Activated CD4-positive, alpha-beta T cell treated with anti-CD3 and anti-CD28 coated beads, Interleukin-2, amount 50 U/mL, for 16 hours (primary cell): Measurements from ENCODE around the gene WNT7B.

ENCODE experiments used
- DNase-seq: peaks from one replicate; pipeline ENCODE4 v3.0.0-alpha.2; 2020

The WNT7B gene

DNA sequence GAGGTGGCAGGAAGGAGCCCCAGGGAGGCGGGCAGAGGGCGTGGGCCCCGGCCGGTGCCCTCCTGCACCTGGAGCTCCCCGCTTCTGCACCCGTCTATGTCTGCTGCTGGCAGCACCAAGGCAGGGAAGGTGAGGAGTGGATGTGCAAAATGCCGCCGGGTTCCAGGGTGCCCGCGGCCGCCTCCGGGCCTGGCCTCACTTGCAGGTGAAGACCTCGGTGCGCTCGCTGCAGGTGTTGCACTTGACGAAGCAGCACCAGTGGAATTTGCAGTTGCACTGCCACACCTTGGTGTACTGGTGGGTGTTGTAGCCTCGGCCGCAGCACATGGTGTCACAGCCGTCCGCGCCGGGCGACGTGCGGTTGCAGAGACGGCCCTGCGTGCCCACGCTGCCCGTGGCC, 54.3 kb downstream of the WNT7B start:
- DNase-seq: no peak

DNA sequence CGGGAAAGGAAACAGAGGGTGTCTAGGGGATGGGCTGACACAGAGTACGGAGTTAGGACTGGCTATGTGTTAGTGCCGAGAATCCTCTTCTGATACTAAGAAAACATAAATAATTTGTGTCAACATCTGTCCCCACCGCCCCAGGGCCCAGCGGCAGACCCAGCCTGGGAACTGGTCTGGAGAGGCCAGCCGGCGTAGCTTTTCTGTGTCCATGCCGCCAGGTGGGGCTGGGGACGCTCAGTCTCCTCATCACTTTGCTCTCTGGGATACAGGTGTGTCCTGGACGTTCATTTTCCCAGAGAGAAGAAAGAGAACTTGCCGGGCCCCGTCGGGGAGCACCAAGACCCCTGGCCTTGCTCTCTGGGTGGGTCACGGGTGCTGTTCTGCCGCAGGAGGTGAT, 54.7 kb downstream of the WNT7B start:
- no peak for DNase-seq

DNA sequence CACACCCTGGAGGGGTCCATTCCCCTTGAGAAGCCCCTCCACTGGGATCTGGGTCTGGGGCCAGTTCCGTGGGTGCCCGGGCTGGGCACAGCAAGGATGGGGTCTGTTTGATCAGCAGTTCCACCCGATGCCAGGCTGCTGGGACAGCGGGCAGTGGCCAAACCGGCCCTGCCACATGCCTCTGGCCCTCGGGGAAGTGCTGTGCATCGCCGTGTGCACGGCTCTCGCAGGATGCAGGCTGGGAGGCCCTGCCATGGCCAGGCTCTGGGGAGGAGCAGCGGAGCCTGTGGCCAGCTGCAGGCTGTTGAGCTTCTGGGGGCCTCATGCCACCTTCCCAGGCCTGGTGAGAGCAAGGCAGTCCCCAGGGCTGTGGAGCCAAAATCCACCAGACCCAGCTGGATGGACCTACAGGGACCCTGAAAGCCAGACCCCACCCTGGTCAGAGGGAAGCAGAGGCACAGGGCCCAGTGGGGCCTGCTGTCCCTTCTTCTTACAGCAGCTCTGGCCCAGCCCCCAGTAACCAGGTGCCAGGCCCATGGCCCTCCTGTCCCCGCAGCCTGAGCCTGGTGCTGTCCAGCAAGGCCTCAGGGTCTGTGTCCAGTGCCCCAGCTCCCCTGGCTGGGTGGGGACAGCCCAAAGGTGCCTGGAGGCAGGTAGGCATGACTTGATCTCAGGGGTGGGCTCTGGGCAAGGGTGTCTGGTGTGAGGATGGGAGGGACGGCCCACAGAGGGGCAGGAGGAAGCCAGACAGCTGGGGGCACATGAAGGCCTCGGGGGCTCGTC, 57.3 kb downstream of the WNT7B start:
- DNase-seq: no peak

DNA sequence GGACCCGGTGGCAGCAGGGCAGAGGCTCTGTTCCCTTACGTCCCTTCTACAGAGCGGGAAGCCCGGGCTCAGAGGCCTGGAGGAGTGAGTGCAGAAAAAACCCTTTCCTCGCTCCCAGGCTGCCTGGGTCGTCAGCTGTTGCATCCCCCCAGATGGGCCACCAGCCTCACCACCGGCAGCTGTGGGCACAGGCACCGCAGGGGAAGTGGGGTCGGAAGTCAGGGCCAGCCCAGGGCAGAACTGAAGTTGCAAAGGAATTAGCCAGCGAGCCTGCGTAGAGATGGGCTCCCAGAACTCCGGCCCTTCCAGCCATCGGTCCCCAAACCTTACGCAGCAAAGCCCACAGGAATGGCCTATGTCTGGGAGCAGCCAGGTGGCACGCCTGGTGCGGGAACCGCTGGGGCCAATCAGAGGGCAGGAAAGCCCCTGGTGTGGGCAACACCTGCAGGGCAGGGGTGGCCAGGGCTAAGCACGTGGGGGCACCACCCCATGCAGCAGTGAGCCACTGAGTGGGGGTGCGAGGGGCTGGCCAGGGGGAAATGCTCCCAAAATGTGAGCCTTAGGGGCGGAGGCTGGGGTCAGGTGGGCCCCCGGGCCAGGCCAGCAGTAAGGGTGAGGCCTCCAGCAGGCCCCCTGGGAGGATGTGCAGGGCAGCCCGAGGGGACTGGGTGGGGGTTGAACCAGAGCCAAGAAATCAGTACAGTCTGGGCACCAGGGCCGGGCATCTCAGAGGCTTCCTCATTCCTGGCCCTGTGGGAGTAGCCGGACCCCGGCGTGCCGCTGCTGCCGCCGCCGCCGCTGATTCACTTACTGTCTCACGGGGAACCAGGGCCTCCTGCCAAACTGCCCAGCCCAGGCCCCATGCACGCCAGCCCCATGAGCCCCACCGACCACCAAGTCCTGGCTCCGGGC, 58.2 kb downstream of the WNT7B start:
- no peak for DNase-seq

DNA sequence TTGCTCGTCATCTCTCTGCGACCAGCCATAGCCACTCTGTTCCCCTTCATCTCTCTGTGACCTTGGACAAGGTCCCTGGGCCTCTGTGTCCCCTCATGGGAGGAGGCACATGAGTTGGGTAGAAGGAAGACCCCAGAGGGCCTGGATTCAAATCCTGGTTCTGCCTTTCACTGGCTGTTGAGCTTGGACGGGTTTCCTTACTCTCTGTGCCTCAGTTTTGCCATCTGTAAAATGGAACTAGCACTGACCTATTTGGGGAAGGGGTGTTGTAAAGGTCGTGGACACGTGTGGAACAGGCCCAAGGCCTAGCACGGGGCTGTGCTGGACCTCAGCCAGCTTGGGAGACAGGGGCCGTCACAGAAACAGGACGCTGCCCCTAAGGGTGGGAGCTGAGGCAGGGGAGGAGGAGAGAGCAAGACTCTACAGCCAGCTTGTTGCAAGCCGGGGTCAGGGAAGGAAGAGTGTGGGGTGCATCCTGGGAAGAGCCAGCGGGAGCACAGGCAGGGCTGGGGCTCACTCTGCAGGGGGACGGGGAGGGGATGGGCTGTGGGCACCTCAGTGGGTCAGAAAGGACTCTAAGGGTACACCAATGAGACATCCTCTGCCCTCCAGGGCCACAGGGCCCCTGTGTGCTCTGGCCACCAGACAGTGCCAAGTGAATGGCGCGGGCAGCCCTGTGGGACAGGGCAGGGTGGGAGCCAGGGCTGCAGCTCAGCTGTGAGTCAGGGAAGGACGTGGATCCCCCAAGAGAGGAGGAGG, 59.1 kb downstream of the WNT7B start:
- DNase-seq: no peak

DNA sequence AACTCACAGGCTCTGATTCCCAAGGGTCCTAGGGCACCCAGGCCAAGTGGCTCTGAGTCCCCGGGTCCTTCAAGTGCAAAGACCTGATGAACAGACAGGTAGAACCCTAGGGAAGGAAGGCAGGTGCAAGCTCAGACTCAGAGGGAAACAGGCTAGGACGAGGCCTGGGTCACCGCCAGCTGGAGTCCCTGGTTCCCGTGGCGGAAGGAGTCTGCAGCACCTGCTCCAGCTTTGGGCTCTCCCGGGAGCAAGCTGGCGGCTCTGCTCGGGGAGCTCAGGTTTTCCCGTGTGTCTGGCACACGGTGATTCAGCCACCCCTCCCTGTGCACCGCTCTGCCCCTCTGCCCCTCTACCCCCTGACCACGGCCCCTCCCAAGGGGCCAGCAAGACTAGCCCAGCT, 59.8 kb downstream of the WNT7B start:
- DNase-seq: no peak

DNA sequence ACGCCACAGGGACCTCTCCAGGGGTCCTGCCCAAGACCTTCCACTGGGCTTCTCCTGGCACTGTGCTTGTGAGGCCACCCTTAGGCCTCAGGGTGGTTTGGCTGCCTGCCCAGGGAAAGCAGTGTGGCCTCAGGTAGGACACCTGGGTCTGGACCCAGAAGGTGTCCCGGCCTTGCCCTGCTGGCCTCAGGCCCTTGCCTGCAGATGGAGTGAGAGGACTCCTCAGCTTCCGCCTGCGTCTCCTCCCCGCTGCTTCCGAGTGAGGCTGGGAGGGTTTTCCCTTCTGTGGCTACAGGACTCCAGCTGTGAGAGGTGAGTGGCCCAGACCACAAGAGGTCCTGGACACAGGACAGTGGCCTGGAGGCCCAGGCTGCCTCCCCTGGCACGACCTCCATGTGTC, 60.4 kb downstream of the WNT7B start:
- DNase-seq: no peak

DNA sequence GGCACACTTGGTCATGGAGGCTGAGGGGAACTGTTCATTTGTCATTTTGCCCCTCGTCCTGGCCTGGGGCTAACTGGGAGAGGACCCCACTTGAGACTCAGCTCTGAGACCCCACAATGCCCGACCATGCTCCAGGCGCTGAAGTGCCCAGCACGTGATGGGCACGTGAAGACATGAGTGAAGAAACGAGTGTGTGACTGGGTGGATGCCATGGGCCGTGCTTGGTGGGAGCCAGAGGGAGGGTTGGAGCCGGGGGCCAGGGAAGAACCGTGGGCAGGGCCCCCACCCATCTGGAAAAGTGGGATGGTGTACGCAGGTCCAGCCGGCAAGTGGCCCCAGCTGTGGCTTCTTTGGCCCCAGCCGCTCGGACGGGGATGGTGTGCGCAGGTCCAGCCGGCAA, 61.1 kb downstream of the WNT7B start:
- no peak for DNase-seq

DNA sequence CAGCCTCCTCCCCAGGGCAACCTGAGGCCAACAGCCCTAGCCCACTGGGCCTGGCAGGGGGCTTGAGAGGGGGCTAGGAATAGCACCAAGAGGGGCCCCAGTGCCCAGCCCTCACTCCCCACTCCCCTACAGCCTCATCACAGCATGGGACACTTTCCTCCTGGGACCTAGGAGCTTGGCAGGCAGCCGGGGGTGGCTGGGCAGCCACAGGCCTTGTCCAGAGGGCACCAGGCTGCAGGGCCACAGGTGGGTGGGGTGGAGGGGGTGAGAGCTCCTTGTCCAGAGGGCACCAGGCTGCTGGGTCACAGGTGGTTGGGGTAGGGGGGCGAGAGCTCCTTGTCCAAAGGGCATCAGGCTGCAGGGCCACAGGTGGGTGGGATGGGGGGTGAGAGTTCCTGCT, 61.8 kb downstream of the WNT7B start:
- no peak for DNase-seq

DNA sequence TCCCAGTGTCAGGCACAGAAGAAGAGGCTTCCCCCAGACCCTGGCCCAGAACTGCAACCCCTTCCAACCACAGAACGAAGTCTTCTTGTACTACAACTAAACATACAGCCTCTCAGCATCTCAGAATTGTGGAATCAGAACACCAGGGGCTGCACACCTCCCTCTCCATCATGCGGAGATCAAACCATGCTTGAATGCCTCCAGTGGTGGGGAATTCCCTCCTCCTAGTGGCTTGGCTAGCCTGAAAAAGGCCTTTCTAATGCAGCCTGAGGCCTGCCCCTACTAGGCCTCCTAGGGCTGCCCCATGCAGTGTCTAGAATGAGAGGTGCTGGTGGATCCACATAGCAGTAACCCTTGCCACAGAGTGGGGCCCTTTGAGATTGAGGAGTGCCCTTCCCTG, 62.7 kb downstream of the WNT7B start:
- DNase-seq: no peak

DNA sequence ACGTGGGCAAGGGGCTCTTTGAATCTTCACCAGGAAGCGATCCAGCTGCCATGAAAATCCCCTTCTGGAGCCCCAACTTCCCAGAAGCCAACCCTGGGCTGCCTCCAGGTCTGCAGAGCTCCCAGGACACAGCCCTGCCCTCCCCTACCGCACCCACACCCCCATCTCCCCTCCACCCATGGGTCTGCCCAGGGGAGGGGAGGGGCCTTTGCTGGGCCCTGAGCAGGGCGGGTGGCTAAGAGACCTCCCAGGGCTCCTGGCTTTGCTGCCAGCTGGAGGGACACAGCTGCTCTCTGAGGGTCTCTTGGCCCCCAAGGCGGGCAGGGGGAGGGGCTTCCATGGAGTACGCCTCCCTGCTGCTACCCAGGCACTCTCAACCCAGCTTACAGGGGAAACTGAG, 64.1 kb downstream of the WNT7B start:
- no peak for DNase-seq

DNA sequence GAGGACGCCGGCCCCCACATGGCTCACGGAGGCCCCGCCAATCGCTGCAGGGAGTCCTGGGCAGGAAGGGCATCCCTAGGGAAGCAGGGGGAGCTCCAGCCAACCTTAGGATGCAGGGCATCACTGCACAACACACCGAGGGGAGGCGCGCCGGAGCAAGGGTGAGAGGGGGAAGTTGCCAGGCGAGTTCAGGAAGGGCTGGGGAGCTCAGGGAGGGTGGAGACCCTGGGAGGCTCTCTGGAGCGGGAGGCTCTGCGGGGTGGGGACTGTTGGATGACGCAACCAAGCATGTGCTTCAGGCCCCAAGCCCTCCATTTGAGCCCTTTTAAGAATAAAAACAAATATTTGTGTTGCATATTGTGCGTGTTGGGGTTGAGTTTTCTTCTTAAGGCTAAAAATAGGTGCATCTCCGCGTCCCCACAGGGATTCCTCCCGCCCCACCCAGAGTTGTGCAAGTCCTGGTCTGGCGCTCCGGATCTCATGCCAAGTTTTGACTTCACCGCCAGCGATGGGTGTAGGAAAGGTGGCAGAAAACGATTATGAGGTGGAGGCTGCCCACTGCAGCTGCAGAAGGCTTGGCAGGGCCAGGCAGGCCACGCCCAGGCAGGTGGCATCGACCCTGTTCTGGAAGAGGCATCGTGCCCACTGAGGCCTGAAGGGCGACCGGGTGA, 65.2 kb downstream of the WNT7B start:
- DNase-seq: no peak

DNA sequence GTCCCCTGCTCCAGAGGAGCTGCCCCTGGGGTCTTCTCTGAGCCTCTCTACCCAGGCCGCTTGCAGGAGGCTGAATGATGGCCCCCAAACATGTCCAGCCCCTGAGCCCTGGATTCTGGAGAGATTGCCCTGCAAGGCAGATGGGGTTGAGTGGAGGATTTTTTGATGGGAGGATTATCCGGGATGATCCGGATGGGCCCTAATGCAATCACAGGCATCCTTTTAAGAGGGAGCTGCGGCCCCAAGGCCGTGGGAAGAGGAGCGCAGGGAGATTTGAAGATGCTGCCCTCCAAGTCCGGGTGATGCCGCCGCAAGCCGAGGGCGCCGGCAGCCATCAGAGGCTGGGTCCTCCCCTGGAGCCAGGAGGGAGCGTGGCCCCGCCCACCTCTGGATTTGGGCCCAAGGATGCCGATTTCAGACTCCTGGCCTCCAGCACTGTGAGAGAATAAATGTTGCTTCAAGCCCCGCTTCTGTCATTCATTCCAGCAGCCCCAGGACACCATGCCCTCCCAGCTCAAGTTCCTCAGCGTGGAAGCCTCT, 66.0 kb downstream of the WNT7B start:
- DNase-seq: no peak

DNA sequence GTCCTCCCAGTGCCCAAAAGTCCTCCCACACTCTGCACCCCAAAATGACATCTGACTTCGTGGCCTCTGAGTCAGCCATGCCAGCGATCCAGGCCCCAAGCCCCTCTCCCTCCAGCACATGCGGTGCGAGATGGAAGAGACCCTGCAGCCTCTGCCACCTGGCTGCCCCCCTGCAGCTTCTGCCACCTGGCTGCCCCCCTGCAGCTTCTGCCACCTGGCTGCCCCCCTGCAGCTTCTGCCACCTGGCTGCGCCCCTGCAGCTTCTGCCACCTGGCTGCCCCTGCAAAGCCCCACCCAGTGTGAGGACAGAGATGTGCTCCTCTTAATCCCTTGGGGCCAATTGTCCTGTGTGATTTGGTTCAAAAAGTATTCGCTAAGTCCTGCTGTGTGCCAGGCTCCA, 68.0 kb downstream of the WNT7B start:
- DNase-seq: no peak

DNA sequence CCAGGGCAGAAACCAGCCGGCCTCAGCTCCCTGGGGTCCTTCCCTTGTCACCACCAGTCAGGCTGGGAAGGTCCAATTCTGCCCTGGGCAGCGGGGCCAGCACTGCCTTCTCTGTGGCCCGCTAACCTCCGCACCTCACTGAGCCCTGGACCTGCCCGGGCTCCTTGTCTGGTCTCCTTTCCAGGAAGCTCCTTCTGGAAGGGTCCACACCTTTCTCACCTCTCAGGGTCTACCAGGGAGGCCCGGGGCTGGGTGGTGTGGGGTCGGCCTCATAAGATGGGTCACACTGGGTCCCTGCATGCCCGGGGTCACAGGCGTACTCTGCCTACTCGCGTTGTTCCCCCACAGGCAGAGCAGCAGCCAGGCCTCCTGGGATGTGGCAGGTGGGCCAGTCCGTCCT, 69.0 kb downstream of the WNT7B start:
- no peak for DNase-seq

DNA sequence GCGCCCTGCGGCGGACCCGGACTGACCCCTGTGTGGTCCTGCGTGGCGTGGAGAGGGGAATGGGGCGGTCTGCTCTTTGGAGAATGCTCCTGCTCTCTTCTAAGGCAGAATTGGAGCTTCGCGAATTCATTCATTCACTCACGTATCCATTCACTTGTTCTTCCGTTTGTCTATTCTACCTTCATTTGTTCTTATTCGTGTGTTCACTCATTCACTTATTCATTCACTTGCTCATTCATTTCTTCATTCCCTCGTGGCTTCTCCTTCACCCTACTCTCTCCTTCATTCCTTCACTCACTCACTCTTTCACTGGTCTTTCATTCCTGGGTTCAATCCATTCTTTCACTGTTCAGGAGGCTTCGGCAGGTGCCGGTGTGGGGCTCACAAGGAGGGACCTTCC, 69.6 kb downstream of the WNT7B start:
- no peak for DNase-seq

DNA sequence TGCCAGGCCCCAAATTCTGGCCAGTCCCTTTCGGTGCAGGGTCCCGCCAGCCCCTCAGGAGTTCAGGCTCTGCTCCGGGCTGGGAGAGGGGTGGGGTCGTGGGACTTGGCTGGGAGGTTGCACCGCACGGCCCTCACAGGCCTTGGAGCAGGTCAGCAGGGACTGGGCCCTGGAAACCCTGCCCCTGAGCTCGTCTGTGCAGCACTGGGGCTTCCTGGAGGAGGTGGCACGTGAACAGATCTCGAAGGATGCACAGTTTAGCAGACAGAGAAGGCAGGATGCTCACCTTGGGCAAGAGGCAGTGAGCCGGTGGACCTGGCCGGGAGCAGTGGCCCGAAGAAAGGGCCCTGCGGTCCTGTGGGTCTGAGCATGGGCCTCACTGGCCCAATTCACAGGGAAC, 70.0 kb downstream of the WNT7B start:
- DNase-seq: no peak

DNA sequence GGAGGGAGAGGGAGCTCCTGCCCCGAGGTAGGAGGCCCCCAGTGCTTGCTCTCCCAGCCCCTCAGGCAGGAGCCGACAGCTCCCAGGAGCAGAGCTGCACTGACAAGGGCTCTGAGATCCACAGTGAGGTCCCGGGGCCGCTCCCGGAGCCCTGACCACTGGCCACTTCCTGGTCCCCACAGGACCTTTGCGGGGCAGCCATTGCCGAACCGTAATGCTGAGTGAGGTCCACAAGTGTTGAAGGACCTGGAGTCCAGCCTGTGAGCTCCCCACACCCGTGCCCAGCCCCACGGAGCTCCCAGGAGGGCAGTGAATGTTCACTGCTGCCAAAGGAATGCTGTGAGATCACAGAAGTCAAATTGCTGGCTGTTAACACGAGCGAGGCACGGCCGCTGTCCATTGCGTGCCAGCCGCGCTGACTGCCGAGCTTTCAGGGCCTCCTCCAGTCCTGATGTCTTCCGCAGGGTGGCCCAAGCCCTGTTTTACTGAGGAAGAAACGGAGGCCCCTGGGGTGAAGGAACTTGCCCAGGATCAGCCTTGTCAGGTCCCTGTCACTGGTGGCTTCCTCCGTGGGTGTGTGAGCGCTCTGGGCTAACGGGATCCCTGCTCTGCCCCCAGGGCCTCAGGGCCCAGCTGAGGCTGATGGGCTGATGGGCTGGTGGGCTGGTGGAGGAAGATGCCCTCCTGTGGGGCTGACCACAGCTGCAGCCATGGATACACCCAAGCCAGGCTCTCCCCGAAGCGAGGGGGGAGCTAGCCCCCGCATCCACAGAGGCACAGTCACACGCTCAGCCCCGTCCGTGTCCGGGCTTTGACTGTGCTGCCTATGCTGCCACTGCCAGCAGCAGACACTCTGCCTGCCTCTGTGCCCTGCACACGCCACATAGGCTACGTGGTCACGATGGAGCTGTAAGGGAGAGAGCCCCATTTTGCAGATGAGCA, 70.8 kb downstream of the WNT7B start:
- DNase-seq: no peak

DNA sequence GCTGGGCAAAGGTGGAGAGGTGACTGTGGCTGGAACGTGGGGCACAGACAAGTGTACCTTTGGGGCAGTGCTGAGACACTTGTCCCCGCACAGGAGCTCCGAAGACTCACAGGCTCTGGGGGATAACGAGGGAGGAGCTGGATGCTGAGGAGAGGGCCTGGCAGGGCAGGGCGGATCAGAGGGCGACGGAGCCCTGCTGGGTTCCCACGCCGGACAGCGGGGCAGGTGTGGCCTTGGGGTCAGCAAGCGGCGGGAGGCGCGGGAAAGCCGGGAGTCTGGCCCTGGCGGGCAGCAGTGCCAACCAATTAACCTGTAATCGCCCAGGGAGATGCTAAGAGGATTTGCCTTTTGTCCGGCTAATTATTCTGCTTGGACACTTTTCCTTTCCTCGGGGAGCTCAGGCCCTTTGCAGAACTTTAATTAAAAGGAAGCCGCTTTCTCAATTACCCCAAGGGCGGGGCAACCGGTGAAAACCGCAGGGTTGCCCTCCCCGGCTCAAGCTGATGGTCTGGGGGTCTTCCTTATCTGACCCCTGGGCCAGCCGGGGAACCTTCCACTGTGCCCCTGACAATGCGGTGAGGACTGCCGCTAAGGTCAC, 71.5 kb downstream of the WNT7B start:
- no peak for DNase-seq

DNA sequence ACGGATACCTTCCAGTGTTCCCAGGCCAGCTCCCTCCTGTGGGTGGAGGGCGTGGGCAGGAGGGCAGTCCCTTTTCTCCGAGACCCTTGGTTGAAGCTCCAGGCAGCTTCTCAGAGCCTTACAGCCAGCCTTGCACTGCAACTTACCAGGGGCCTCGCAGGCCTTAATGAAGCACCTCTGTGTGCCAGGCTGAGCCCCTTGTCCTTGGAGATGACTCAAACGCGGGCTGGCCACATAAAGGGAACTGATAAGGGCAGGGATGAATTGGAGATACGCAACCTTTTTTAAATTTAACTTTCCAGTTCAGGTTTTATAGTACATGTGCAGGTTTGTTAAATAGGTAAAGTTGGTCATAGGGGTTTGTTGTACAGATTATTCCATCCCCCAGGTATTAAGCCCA, 72.7 kb downstream of the WNT7B start:
- no peak for DNase-seq
